Mesendoderm (in vitro differentiated cells): Measurements from ENCODE around the gene AFF4.

Experiments
- DNase-seq: peaks from one replicate; pipeline ENCODE4 v3.0.0; 2013
- H2AK5ac ChIP-seq: 2 replicates; pipeline ENCODE4 v1.6.1; 2013; ENCODE audit warnings: low read length, inconsistent platforms
- H2BK120ac ChIP-seq: 2 replicates; pipeline ENCODE4 v1.6.1; 2013; ENCODE audit warnings: low read depth, mild to moderate bottlenecking, low read length, moderate library complexity, mixed read lengths
- H2BK15ac ChIP-seq: replicated peaks from 2 replicates; pipeline ENCODE4 v1.6.1; 2013; ENCODE audit warnings: low read depth, mild to moderate bottlenecking, moderate library complexity
- H2BK5ac ChIP-seq: 2 replicates; pipeline ENCODE4 v1.6.1; 2013; ENCODE audit warnings: low read length, inconsistent platforms
- H3K18ac ChIP-seq: 2 replicates; pipeline ENCODE4 v1.6.1; 2013; ENCODE audit warnings: mild to moderate bottlenecking, low read length, mixed read lengths
- H3K23ac ChIP-seq: one replicate; pipeline ENCODE4 v1.6.1; 2013; ENCODE audit warnings: low read length
- H3K27ac ChIP-seq: 2 replicates; pipeline ENCODE4 v1.5.1; 2013; ENCODE audit warnings: low read depth, mild to moderate bottlenecking, inconsistent platforms, low read length, moderate library complexity
- H3K27me3 ChIP-seq: 2 replicates; pipeline ENCODE4 v1.6.1; 2013; ENCODE audit warnings: low read length, control low read depth, mild to moderate bottlenecking, inconsistent platforms; ENCODE audit not compliant: insufficient read depth, poor library complexity
- H3K36me3 ChIP-seq: 2 replicates; pipeline ENCODE4 v1.6.1; 2013; ENCODE audit warnings: low read length, inconsistent platforms; ENCODE audit not compliant: control insufficient read depth, insufficient read depth
- H3K4ac ChIP-seq: one replicate; pipeline ENCODE4 v1.6.1; 2013; ENCODE audit warnings: low read depth, mild to moderate bottlenecking, low read length, moderate library complexity
- H3K4me1 ChIP-seq: 2 replicates; pipeline ENCODE4 v1.6.1; 2013; ENCODE audit warnings: low read depth, low read length, inconsistent platforms; ENCODE audit not compliant: control insufficient read depth
- H3K4me2 ChIP-seq: 2 replicates; pipeline ENCODE4 v1.6.1; 2013; ENCODE audit warnings: low read length
- H3K4me3 ChIP-seq: 2 replicates; pipeline ENCODE4 v1.5.1; 2013; ENCODE audit warnings: mild to moderate bottlenecking, low read length
- H3K56ac ChIP-seq: one replicate; pipeline ENCODE4 v1.6.1; 2013; ENCODE audit warnings: low read length
- H3K79me1 ChIP-seq: 2 replicates; pipeline ENCODE4 v1.6.1; 2013; ENCODE audit warnings: low read length, inconsistent platforms
- H3K79me2 ChIP-seq: 2 replicates; pipeline ENCODE4 v1.6.1; 2013; ENCODE audit warnings: mild to moderate bottlenecking, low read length; ENCODE audit not compliant: control insufficient read depth, insufficient read depth
- H3K9ac ChIP-seq: 2 replicates; pipeline ENCODE4 v1.6.1; 2013; ENCODE audit warnings: low read length, inconsistent platforms
- H4K5ac ChIP-seq: one replicate; pipeline ENCODE4 v1.6.1; 2013; ENCODE audit warnings: low read length
- H4K8ac ChIP-seq: one replicate; pipeline ENCODE4 v1.6.1; 2013; ENCODE audit warnings: low read depth, mild to moderate bottlenecking, control low read depth, low read length, moderate library complexity
- WGBS: extraction: QIAGEN DNeasy Blood & Tissue Kit; methylation state at CpG from one replicate; pipeline ENCODE4 v1.1.7; 2013; ENCODE audit warnings: low lambda C conversion rate, missing lambda C conversion rate; ENCODE audit not compliant: insufficient coverage; ENCODE audit errors: extremely low coverage; 5-methylcytosine and 5-hydroxymethylcytosine counted together

The AFF4 gene

GRCh38 chr5:132886064-132886823 lies 77.2 kb downstream of the AFF4 start:
- H3K18ac ChIP-seq, result no peak overlapping the region
- DNase-seq, result peak; percentile 51
- H3K4ac ChIP-seq, result no peak overlapping the region
- no peak overlapping the region for H2BK5ac ChIP-seq
- no peak overlapping the region for H3K4me3 ChIP-seq
- no peak overlapping the region for H2BK15ac ChIP-seq
- no peak overlapping the region for H3K9ac ChIP-seq
- no peaks in the 10 kb centered on the region for H3K79me2 ChIP-seq
- no peak overlapping the region for H2AK5ac ChIP-seq
- no peak overlapping the region for H4K8ac ChIP-seq
- no peak overlapping the region for H3K56ac ChIP-seq
- H3K4me2 ChIP-seq, result no peak overlapping the region
- no peak overlapping the region for H3K27ac ChIP-seq
- peaks cover 4% of the 10 kb centered on the region for H3K36me3 ChIP-seq
- no peak overlapping the region for H3K23ac ChIP-seq
- no peak overlapping the region for H2BK120ac ChIP-seq
- H3K79me1 ChIP-seq, result peaks cover 2% of the 10 kb centered on the region
- WGBS, result no CpG with 5 or more reads among the region's 11 CpGs
- H3K27me3 ChIP-seq, result no peaks in the 10 kb centered on the region
- H3K4me1 ChIP-seq, result no peaks in the 10 kb centered on the region
- H4K5ac ChIP-seq, result no peak overlapping the region

GRCh38 chr5:132884548-132884947 lies 78.9 kb downstream of the AFF4 start:
- Histone ChIP-seq H3K9ac (no peak overlapping the region), H3K56ac (no peak overlapping the region), H3K4ac (no peak overlapping the region), H2BK15ac (no peak overlapping the region), H2BK120ac (no peak overlapping the region), H3K4me2 (no peak overlapping the region), H2AK5ac (no peak overlapping the region), H3K4me1 (no peaks in the 10 kb centered on the region), H3K18ac (no peak overlapping the region), H3K79me2 (no peaks in the 10 kb centered on the region), H2BK5ac (no peak overlapping the region), H4K5ac (no peak overlapping the region), H3K27ac (no peak overlapping the region), H3K27me3 (no peaks in the 10 kb centered on the region), H3K4me3 (no peak overlapping the region), H3K23ac (no peak overlapping the region), H4K8ac (no peak overlapping the region), H3K79me1 (peaks cover 2% of the 10 kb centered on the region), H3K36me3 (peaks cover 7% of the 10 kb centered on the region)
- no peak for DNase-seq
- WGBS, result no CpG with 5 or more reads among the region's 2 CpGs

GRCh38 chr5:132883261-132883834 lies 80.1 kb downstream of the AFF4 start:
- H2BK5ac ChIP-seq, result no peak overlapping the region
- no peak overlapping the region for H2BK15ac ChIP-seq
- no peak overlapping the region for H4K5ac ChIP-seq
- no peak overlapping the region for H2AK5ac ChIP-seq
- H3K79me1 ChIP-seq, result peaks cover 2% of the 10 kb centered on the region
- no peak overlapping the region for H3K9ac ChIP-seq
- H3K18ac ChIP-seq, result no peak overlapping the region
- H3K4me1 ChIP-seq, result no peaks in the 10 kb centered on the region
- H3K79me2 ChIP-seq, result no peaks in the 10 kb centered on the region
- no peaks in the 10 kb centered on the region for H3K27me3 ChIP-seq
- H3K4me2 ChIP-seq, result no peak overlapping the region
- 100% methylated on average over 1 of the region's 2 CpGs for WGBS
- H3K23ac ChIP-seq, result no peak overlapping the region
- no peak overlapping the region for H3K4me3 ChIP-seq
- no peak overlapping the region for H3K56ac ChIP-seq
- H2BK120ac ChIP-seq, result no peak overlapping the region
- H4K8ac ChIP-seq, result no peak overlapping the region
- H3K27ac ChIP-seq, result no peak overlapping the region
- H3K36me3 ChIP-seq, result peaks cover 7% of the 10 kb centered on the region
- peak; percentile 82 for DNase-seq
- no peak overlapping the region for H3K4ac ChIP-seq

- H2AK5ac ChIP-seq, result no peak overlapping the region
- H3K4ac ChIP-seq, result no peak overlapping the region
- no peaks in the 10 kb centered on the region for H3K79me2 ChIP-seq
- no peak overlapping the region for H3K56ac ChIP-seq
- no CpG with 5 or more reads among the region's 3 CpGs for WGBS
- H3K27me3 ChIP-seq, result no peaks in the 10 kb centered on the region
- H3K27ac ChIP-seq, result no peak overlapping the region
- H3K4me2 ChIP-seq, result no peak overlapping the region
- H2BK15ac ChIP-seq, result no peak overlapping the region
- no peaks in the 10 kb centered on the region for H3K79me1 ChIP-seq
- H4K5ac ChIP-seq, result no peak overlapping the region
- H4K8ac ChIP-seq, result no peak overlapping the region
- no peak overlapping the region for H2BK120ac ChIP-seq
- DNase-seq, result no peak
- no peaks in the 10 kb centered on the region for H3K4me1 ChIP-seq
- H3K4me3 ChIP-seq, result no peak overlapping the region
- no peak overlapping the region for H2BK5ac ChIP-seq
- H3K23ac ChIP-seq, result no peak overlapping the region
- H3K18ac ChIP-seq, result no peak overlapping the region
- peaks cover 3% of the 10 kb centered on the region for H3K36me3 ChIP-seq
- H3K9ac ChIP-seq, result no peak overlapping the region
These were observed 85.5 kb downstream of the AFF4 start for GRCh38 chr5:132877938-132878337.

GRCh38 chr5:132877466-132877865 lies 86.0 kb downstream of the AFF4 start:
- Histone ChIP-seq H3K79me1 (no peaks in the 10 kb centered on the region), H3K4me3 (no peak overlapping the region), H3K79me2 (no peaks in the 10 kb centered on the region), H3K36me3 (peaks cover 3% of the 10 kb centered on the region), H3K4ac (no peak overlapping the region), H3K27me3 (no peaks in the 10 kb centered on the region), H3K18ac (no peak overlapping the region), H3K56ac (no peak overlapping the region), H3K4me1 (no peaks in the 10 kb centered on the region), H2BK5ac (no peak overlapping the region), H4K5ac (no peak overlapping the region), H3K4me2 (no peak overlapping the region), H3K23ac (no peak overlapping the region), H2AK5ac (no peak overlapping the region), H2BK15ac (no peak overlapping the region), H4K8ac (no peak overlapping the region), H2BK120ac (no peak overlapping the region), H3K27ac (no peak overlapping the region), H3K9ac (no peak overlapping the region)
- WGBS, result no CpG with 5 or more reads among the region's 2 CpGs
- DNase-seq, result no peak
